ENCODE measurements around the gene RNF34. TPM values are rescaled to one million over a fixed set of nuclear protein-coding genes. Genes with fewer than 3 reads are reported as not detected.

Gene RNF34
- total RNA-seq, 1 experiment from 2014 or later = 109 TPM

- H3K79me2 ChIP-seq (ENCODE audit: low read length) = peaks cover 25% of the 10 kb centered on the region
- no peaks in the 10 kb centered on the region for H3K9me3 ChIP-seq (ENCODE audit: low read length)
- no peaks in the 10 kb centered on the region for H3K27me3 ChIP-seq (ENCODE audit: low read length)
- H3K36me3 ChIP-seq (ENCODE audit: insufficient read depth, low read length) = no peaks in the 10 kb centered on the region; the same call in 1 of the 2 replicates
- DNase-seq = no peak
- no peak overlapping the region for H3K4me2 ChIP-seq (ENCODE audit: low read depth, low read length, poor library complexity, severe bottlenecking)
- H3K4me3 ChIP-seq (ENCODE audit: low read length) = no peak overlapping the region
- H3K4me1 ChIP-seq (ENCODE audit: low read length) = peaks cover 26% of the 10 kb centered on the region
- no peak overlapping the region for H3K27ac ChIP-seq (ENCODE audit: low read length)
- H2AFZ ChIP-seq (ENCODE audit: low read length) = no peak overlapping the region
- H3K9ac ChIP-seq (ENCODE audit: low read length) = no peak overlapping the region
- H4K20me1 ChIP-seq (ENCODE audit: insufficient read depth, low read depth, low read length) = no peaks in the 10 kb centered on the region; the same call in 1 of the 2 replicates
- H3K9me2 ChIP-seq (replicated peaks; ENCODE audit: insufficient read depth, low read length) = no peaks in the 10 kb centered on the region
Measured at GRCh38 chr12:121397521-121397920, 2.4 kb upstream of the RNF34 start.

GRCh38 chr12:121398355-121398754, 1.6 kb upstream of the RNF34 start:
- peaks cover 33% of the 10 kb centered on the region for H3K79me2 ChIP-seq (ENCODE audit: low read length)
- H3K27ac ChIP-seq (ENCODE audit: low read length) = no peak overlapping the region
- DNase-seq = no peak
- no peaks in the 10 kb centered on the region for H3K27me3 ChIP-seq (ENCODE audit: low read length)
- H3K4me2 ChIP-seq (ENCODE audit: low read depth, low read length, poor library complexity, severe bottlenecking) = peak overlapping the region; percentile 86
- H2AFZ ChIP-seq (ENCODE audit: low read length) = no peak overlapping the region
- H4K20me1 ChIP-seq (ENCODE audit: insufficient read depth, low read depth, low read length) = no peaks in the 10 kb centered on the region; the same call in 1 of the 2 replicates
- no peaks in the 10 kb centered on the region for H3K9me3 ChIP-seq (ENCODE audit: low read length)
- H3K36me3 ChIP-seq (ENCODE audit: insufficient read depth, low read length) = peaks cover 1% of the 10 kb centered on the region; the same call in 1 of the 2 replicates
- peak overlapping the region; percentile 72; the same call in 1 of the 2 replicates for H3K9ac ChIP-seq (ENCODE audit: low read length)
- H3K4me1 ChIP-seq (ENCODE audit: low read length) = peaks cover 26% of the 10 kb centered on the region
- H3K4me3 ChIP-seq (ENCODE audit: low read length) = peak overlapping the region; percentile 98
- H3K9me2 ChIP-seq (replicated peaks; ENCODE audit: insufficient read depth, low read length) = no peaks in the 10 kb centered on the region

GRCh38 chr12:121400332-121401139, 618 bp downstream of the RNF34 start:
- H4K20me1 ChIP-seq (ENCODE audit: insufficient read depth, low read depth, low read length) = no peaks in the 10 kb centered on the region; the same call in 1 of the 2 replicates
- peak overlapping the region; percentile 82 for H3K4me2 ChIP-seq (ENCODE audit: low read depth, low read length, poor library complexity, severe bottlenecking)
- H3K9ac ChIP-seq (ENCODE audit: low read length) = peak overlapping the region; percentile 95
- peak overlapping the region; percentile 28; the same call in 1 of the 2 replicates for H2AFZ ChIP-seq (ENCODE audit: low read length)
- no peaks in the 10 kb centered on the region for H3K9me2 ChIP-seq (replicated peaks; ENCODE audit: insufficient read depth, low read length)
- peaks cover 13% of the 10 kb centered on the region; the same call in 1 of the 2 replicates for H3K36me3 ChIP-seq (ENCODE audit: insufficient read depth, low read length)
- H3K4me1 ChIP-seq (ENCODE audit: low read length) = peaks cover 26% of the 10 kb centered on the region
- no peaks in the 10 kb centered on the region for H3K27me3 ChIP-seq (ENCODE audit: low read length)
- H3K4me3 ChIP-seq (ENCODE audit: low read length) = peak overlapping the region; percentile 98
- no peaks in the 10 kb centered on the region for H3K9me3 ChIP-seq (ENCODE audit: low read length)
- H3K79me2 ChIP-seq (ENCODE audit: low read length) = peaks cover 54% of the 10 kb centered on the region
- peak; percentile 73 for DNase-seq
- peak overlapping the region; percentile 56 for H3K27ac ChIP-seq (ENCODE audit: low read length)

GRCh38 chr12:121403721-121404120, 3.8 kb downstream of the RNF34 start:
- Histone ChIP-seq H2AFZ (ENCODE audit: low read length) (no peak overlapping the region), H3K4me2 (ENCODE audit: low read depth, low read length, poor library complexity, severe bottlenecking) (no peak overlapping the region), H3K9me2 (replicated peaks; ENCODE audit: insufficient read depth, low read length) (no peaks in the 10 kb centered on the region), H4K20me1 (ENCODE audit: insufficient read depth, low read depth, low read length) (peaks cover 5% of the 10 kb centered on the region; the same call in 1 of the 2 replicates), H3K27me3 (ENCODE audit: low read length) (no peaks in the 10 kb centered on the region), H3K27ac (ENCODE audit: low read length) (no peak overlapping the region), H3K36me3 (ENCODE audit: insufficient read depth, low read length) (peaks cover 19% of the 10 kb centered on the region; the same call in 1 of the 2 replicates), H3K4me3 (ENCODE audit: low read length) (no peak overlapping the region), H3K79me2 (ENCODE audit: low read length) (peaks cover 76% of the 10 kb centered on the region), H3K9me3 (ENCODE audit: low read length) (no peaks in the 10 kb centered on the region), H3K4me1 (ENCODE audit: low read length) (peaks cover 22% of the 10 kb centered on the region), H3K9ac (ENCODE audit: low read length) (no peak overlapping the region)
- no peak for DNase-seq

DNA sequence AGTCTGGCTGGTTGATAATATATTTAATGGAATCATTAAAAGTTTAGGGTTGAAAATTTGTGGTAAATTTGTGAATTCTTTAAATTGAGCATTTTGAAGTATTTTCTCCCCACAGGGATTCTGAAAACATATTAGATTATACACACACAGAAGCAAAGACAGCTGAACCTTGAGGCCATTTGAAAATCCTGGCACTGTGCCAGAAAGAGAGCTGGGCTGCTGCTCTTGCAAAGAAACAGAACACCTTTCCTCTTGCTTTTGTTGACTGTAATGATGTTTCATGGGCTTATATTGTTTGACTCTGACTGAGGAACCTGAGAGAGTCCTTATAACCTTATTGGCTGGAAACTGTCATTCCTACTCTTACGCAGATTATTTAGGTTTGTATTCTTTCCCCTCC, 4.8 kb downstream of the RNF34 start:
- H3K27me3 ChIP-seq (ENCODE audit: low read length) = no peaks in the 10 kb centered on the region
- no peaks in the 10 kb centered on the region for H3K9me3 ChIP-seq (ENCODE audit: low read length)
- H3K4me2 ChIP-seq (ENCODE audit: low read depth, low read length, poor library complexity, severe bottlenecking) = no peak overlapping the region
- peaks cover 19% of the 10 kb centered on the region; the same call in 1 of the 2 replicates for H3K36me3 ChIP-seq (ENCODE audit: insufficient read depth, low read length)
- DNase-seq = no peak
- H2AFZ ChIP-seq (ENCODE audit: low read length) = no peak overlapping the region
- H3K9ac ChIP-seq (ENCODE audit: low read length) = no peak overlapping the region
- H3K27ac ChIP-seq (ENCODE audit: low read length) = no peak overlapping the region
- H4K20me1 ChIP-seq (ENCODE audit: insufficient read depth, low read depth, low read length) = peaks cover 5% of the 10 kb centered on the region; the same call in 1 of the 2 replicates
- no peaks in the 10 kb centered on the region for H3K9me2 ChIP-seq (replicated peaks; ENCODE audit: insufficient read depth, low read length)
- H3K4me3 ChIP-seq (ENCODE audit: low read length) = no peak overlapping the region
- H3K4me1 ChIP-seq (ENCODE audit: low read length) = peaks cover 16% of the 10 kb centered on the region
- peaks cover 86% of the 10 kb centered on the region for H3K79me2 ChIP-seq (ENCODE audit: low read length)

GRCh38 chr12:121405211-121405610, 5.3 kb downstream of the RNF34 start:
- Histone ChIP-seq H3K4me2 (ENCODE audit: low read depth, low read length, poor library complexity, severe bottlenecking) (no peak overlapping the region), H3K4me1 (ENCODE audit: low read length) (peaks cover 16% of the 10 kb centered on the region), H3K79me2 (ENCODE audit: low read length) (peaks cover 86% of the 10 kb centered on the region), H4K20me1 (ENCODE audit: insufficient read depth, low read depth, low read length) (peaks cover 5% of the 10 kb centered on the region; the same call in 1 of the 2 replicates), H3K27me3 (ENCODE audit: low read length) (no peaks in the 10 kb centered on the region), H2AFZ (ENCODE audit: low read length) (no peak overlapping the region), H3K9ac (ENCODE audit: low read length) (no peak overlapping the region), H3K9me3 (ENCODE audit: low read length) (no peaks in the 10 kb centered on the region), H3K4me3 (ENCODE audit: low read length) (no peak overlapping the region), H3K9me2 (replicated peaks; ENCODE audit: insufficient read depth, low read length) (no peaks in the 10 kb centered on the region), H3K36me3 (ENCODE audit: insufficient read depth, low read length) (peaks cover 19% of the 10 kb centered on the region; the same call in 1 of the 2 replicates), H3K27ac (ENCODE audit: low read length) (no peak overlapping the region)
- no peak for DNase-seq

DNA sequence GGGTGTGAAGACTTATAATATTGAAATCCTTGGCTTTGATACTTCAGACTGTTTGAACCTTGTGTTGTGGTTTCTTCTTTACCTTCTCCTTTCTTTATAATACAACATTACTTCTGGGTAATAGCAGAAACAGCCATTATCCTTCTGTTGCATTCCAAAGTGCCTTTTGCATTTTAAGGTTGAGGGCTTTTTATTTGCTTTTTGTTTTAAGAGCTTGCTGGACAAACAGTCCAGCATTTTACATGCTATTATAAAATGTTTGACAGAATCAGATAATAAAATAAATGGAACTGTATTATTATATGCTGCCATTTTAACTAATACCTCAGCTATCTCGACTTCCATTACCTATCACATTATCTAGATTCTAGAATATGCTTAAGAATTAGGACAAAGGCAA, 14.0 kb downstream of the RNF34 start:
- H3K9me2 ChIP-seq (replicated peaks; ENCODE audit: insufficient read depth, low read length) = no peaks in the 10 kb centered on the region
- no peak overlapping the region for H3K27ac ChIP-seq (ENCODE audit: low read length)
- no peak overlapping the region for H3K4me2 ChIP-seq (ENCODE audit: low read depth, low read length, poor library complexity, severe bottlenecking)
- H3K27me3 ChIP-seq (ENCODE audit: low read length) = no peaks in the 10 kb centered on the region
- H4K20me1 ChIP-seq (ENCODE audit: insufficient read depth, low read depth, low read length) = no peaks in the 10 kb centered on the region
- peaks cover 28% of the 10 kb centered on the region; the same call in 1 of the 2 replicates for H3K36me3 ChIP-seq (ENCODE audit: insufficient read depth, low read length)
- no peak overlapping the region for H3K9ac ChIP-seq (ENCODE audit: low read length)
- no peak for DNase-seq
- H2AFZ ChIP-seq (ENCODE audit: low read length) = no peak overlapping the region
- H3K4me3 ChIP-seq (ENCODE audit: low read length) = no peak overlapping the region
- peaks cover 67% of the 10 kb centered on the region for H3K79me2 ChIP-seq (ENCODE audit: low read length)
- H3K9me3 ChIP-seq (ENCODE audit: low read length) = no peaks in the 10 kb centered on the region
- peaks cover 4% of the 10 kb centered on the region; the same call in 1 of the 2 replicates for H3K4me1 ChIP-seq (ENCODE audit: low read length)

GRCh38 chr12:121417847-121418246, 17.9 kb downstream of the RNF34 start:
- Histone ChIP-seq H3K9ac (ENCODE audit: low read length) (no peak overlapping the region), H3K4me3 (ENCODE audit: low read length) (no peak overlapping the region), H3K4me2 (ENCODE audit: low read depth, low read length, poor library complexity, severe bottlenecking) (no peak overlapping the region), H3K9me3 (ENCODE audit: low read length) (no peaks in the 10 kb centered on the region), H4K20me1 (ENCODE audit: insufficient read depth, low read depth, low read length) (no peaks in the 10 kb centered on the region), H3K27ac (ENCODE audit: low read length) (no peak overlapping the region), H3K27me3 (ENCODE audit: low read length) (no peaks in the 10 kb centered on the region), H3K79me2 (ENCODE audit: low read length) (peaks cover 58% of the 10 kb centered on the region), H3K9me2 (replicated peaks; ENCODE audit: insufficient read depth, low read length) (no peaks in the 10 kb centered on the region), H2AFZ (ENCODE audit: low read length) (no peak overlapping the region), H3K36me3 (ENCODE audit: insufficient read depth, low read length) (peaks cover 61% of the 10 kb centered on the region), H3K4me1 (ENCODE audit: low read length) (peaks cover 4% of the 10 kb centered on the region; the same call in 1 of the 2 replicates)
- no peak for DNase-seq

Measured in Karpas-422 (cell line).